BJ (cell line): ENCODE measurements around the gene RB1. TPM values are rescaled to one million over a fixed set of nuclear protein-coding genes. Genes with fewer than 3 reads are reported as not detected.

Source experiments
- CTCF ChIA-PET: fragments of 350-600 bp; formaldehyde crosslinking; extraction: SDS; loops from one replicate; lab custom pipeline; 2021; ENCODE audit warnings: antibody characterized with exemption, inconsistent platforms; lab: Yijun Ruan, JAX
- POLR2A ChIA-PET: fragments of 300-600 bp; sonication (Branson Sonifier 250); formaldehyde crosslinking; extraction: SDS; loops from one replicate; lab custom pipeline; 2021; ENCODE audit warnings: antibody characterized with exemption; lab: Charles Lee
- DNase-seq: peaks from one replicate; pipeline ENCODE4 v3.0.0-alpha.2; 2011; ENCODE audit warnings: low read depth
- H3K27me3 ChIP-seq: 2 replicates; pipeline ENCODE4 v1.6.0; 2011; ENCODE audit warnings: low read length; ENCODE audit not compliant: control insufficient read depth, insufficient read depth
- H3K36me3 ChIP-seq: 2 replicates; pipeline ENCODE4 v1.5.1; 2011; ENCODE audit warnings: low read length; ENCODE audit not compliant: control insufficient read depth, insufficient read depth
- H3K4me3 ChIP-seq: 2 replicates; pipeline ENCODE4 v1.5.1; 2011; ENCODE audit warnings: low read depth, mild to moderate bottlenecking, control low read depth, low read length
- CTCF ChIP-seq: IDR thresholded peaks from 2 replicates; pipeline ENCODE4 v1.5.1; 2011; ENCODE audit warnings: low read depth, mild to moderate bottlenecking, control low read depth, inconsistent platforms, low read length, moderate library complexity; ENCODE audit not compliant: insufficient read depth
- polyA plus RNA-seq: library from polyadenylated mRNA; depleted of rRNA; stranded (reverse); fragments of >200 nt; gene quantifications from 2 replicates; pipeline ENCODE4 v1.2.3, GENCODE V29; 2011

The RB1 gene
- polyA plus RNA-seq, 1 experiment, result 11.2 TPM

- H3K36me3 ChIP-seq, result no peaks in the 10 kb centered on the region
- ChIA-PET CTCF (interaction anchor here (1.1 kb wide), 1 partner anchor 26 kb away, joined by 3 read pairs; no protein-coding TSS in a partner anchor), POLR2A (no interaction called here)
- no peak for DNase-seq
- H3K27me3 ChIP-seq, result no peaks in the 10 kb centered on the region
- TF ChIP-seq CTCF, result no peak
- H3K4me3 ChIP-seq, result no peak overlapping the region
Measured at GRCh38 chr13:48501705-48502104, 198.2 kb downstream of the RB1 start.

- POLR2A ChIA-PET, result no interaction called here
Measured at GRCh38 chr13:48502601-48503319, 199.2 kb downstream of the RB1 start.

GRCh38 chr13:48504606-48505005 is 201.1 kb downstream of the RB1 start:
- Histone ChIP-seq H3K4me3 (no peak overlapping the region), H3K36me3 (no peaks in the 10 kb centered on the region), H3K27me3 (no peaks in the 10 kb centered on the region)
- ChIA-PET CTCF (no interaction called here), POLR2A (interaction anchor here (0.6 kb wide), 1 partner anchor 28 kb away, joined by 8 read pairs; the partner anchor contains the start of gene RCBTB2)
- no peak for DNase-seq
- TF ChIP-seq CTCF, result no peak

More at GRCh38 chr13:48502601-48503319, 199.2 kb downstream of the RB1 start:
- Histone ChIP-seq H3K27me3 (no peaks in the 10 kb centered on the region), H3K4me3 (no peak overlapping the region), H3K36me3 (no peaks in the 10 kb centered on the region)
- no peak for TF ChIP-seq CTCF
- CTCF ChIA-PET, result interaction anchor here (0.6 to 0.8 kb wide), 2 partner anchors 23 to 26 kb away, joined by 3 read pairs; no protein-coding TSS in a partner anchor
- DNase-seq, result no peak

GRCh38 chr13:48505012-48505411 is 201.5 kb downstream of the RB1 start:
- POLR2A ChIA-PET, result interaction anchor here (0.6 kb wide), 1 partner anchor 28 kb away, joined by 8 read pairs; the partner anchor contains the start of gene RCBTB2
- DNase-seq, result no peak
- H3K36me3 ChIP-seq, result no peaks in the 10 kb centered on the region
- H3K4me3 ChIP-seq, result no peak overlapping the region
- TF ChIP-seq CTCF, result no peak
- CTCF ChIA-PET, result no interaction called here
- H3K27me3 ChIP-seq, result no peaks in the 10 kb centered on the region

GRCh38 chr13:48505597-48506091 is 202.1 kb downstream of the RB1 start:
- Histone ChIP-seq H3K36me3 (no peaks in the 10 kb centered on the region), H3K27me3 (no peaks in the 10 kb centered on the region), H3K4me3 (no peak overlapping the region)
- POLR2A ChIA-PET, result no interaction called here
- CTCF ChIA-PET, result interaction anchor here (0.6 kb wide), 1 partner anchor 191 kb away, joined by 3 read pairs; no protein-coding TSS in a partner anchor
- DNase-seq, result peak; percentile 94
- no peak for TF ChIP-seq CTCF
